Measurements from ENCODE around the gene EMC8.

GRCh38 chr16:85749771-85750145 is 49.6 kb downstream of the EMC8 start:
- TF ChIP-seq CTCF (IDR thresholded peaks at IDR 0.05) = no peak
- TF ChIP-seq POLR2A (IDR thresholded peaks at IDR 0.05) = no peak

Measured in uterus (tissue), 2 donors.